K562 (cell line): Measurements from ENCODE around the gene ADSS2. TPM values are rescaled to one million over a fixed set of nuclear protein-coding genes. Genes with fewer than 3 reads are reported as not detected.

Experiments
- ARNT ChIP-seq, 2 experiments: fragments of 450-650 bp; IDR thresholded peaks; 2 replicates each; pipeline ENCODE4 v1.6.1; 2016; ENCODE audit warnings: mild to moderate bottlenecking in 1 of 2
- ATF4 ChIP-seq: fragments of 450-650 bp; formaldehyde crosslinking; IDR thresholded peaks from 2 replicates; pipeline ENCODE4 v1.4.0; 2022; ENCODE audit warnings: mild to moderate bottlenecking, moderate library complexity
- FIP1L1 ChIP-seq: fragments of 200-400 bp; formaldehyde crosslinking; IDR thresholded peaks from 2 replicates; pipeline ENCODE4 v1.6.1; 2018; ENCODE audit warnings: mild to moderate bottlenecking, low read depth, low read length; ENCODE audit not compliant: poor library complexity, severe bottlenecking
- FOXK2 ChIP-seq, 2 experiments: fragments of 450-650 bp; IDR thresholded peaks in 1 of 2; conservative IDR thresholded peaks in 1 of 2; 2 replicates each; pipeline ENCODE4 v1.6.1; 2016; ENCODE audit warnings: low read depth in 2 of 2, mild to moderate bottlenecking in 1 of 2
- GTF2F1 ChIP-seq: IDR thresholded peaks from 2 replicates; pipeline ENCODE4 v1.6.1; 2011; ENCODE audit warnings: low read depth, low read length, improper control_type of control experiment
- KHSRP ChIP-seq: fragments of 450-650 bp; IDR thresholded peaks from 2 replicates; pipeline ENCODE4 v1.6.1; 2017
- LEF1 ChIP-seq: fragments of 450-650 bp; IDR thresholded peaks from 2 replicates; pipeline ENCODE4 v1.6.1; 2016; ENCODE audit warnings: mild to moderate bottlenecking
- MAZ ChIP-seq, 2 experiments: fragments of 450-650 bp in 1 of 2; sonication (generic) in 1 of 2; formaldehyde crosslinking; IDR thresholded peaks in 1 of 2; conservative IDR thresholded peaks in 1 of 2; 2 replicates each; pipeline versions ENCODE4 v1.4.0 to v1.5.0; 2020; ENCODE audit warnings: mild to moderate bottlenecking in 1 of 2, missing genetic modification reagents in 1 of 2
- MTA2 ChIP-seq: fragments of 450-650 bp; IDR thresholded peaks from 2 replicates; pipeline ENCODE4 v1.6.1; 2016; ENCODE audit warnings: low read depth
- MYNN ChIP-seq, 2 experiments: sonication (generic); formaldehyde crosslinking in 1 of 2; IDR thresholded peaks; 2 replicates each; pipeline versions ENCODE4 v1.5.0 to v1.6.1; 2016 to 2020; ENCODE audit warnings: antibody characterized with exemption in 1 of 2, missing genetic modification reagents in 1 of 2
- NFRKB ChIP-seq: fragments of 450-650 bp; IDR thresholded peaks from 2 replicates; pipeline ENCODE4 v1.6.1; 2016; ENCODE audit warnings: low read depth
- POLR2A ChIP-seq: fragments of 450-650 bp; conservative IDR thresholded peaks from 2 replicates; pipeline ENCODE4 v1.6.1; 2016
- POLR2H ChIP-seq: IDR thresholded peaks from 2 replicates; pipeline ENCODE4 v1.6.1; 2016; ENCODE audit warnings: missing genetic modification characterization, low read depth, mild to moderate bottlenecking, control low read depth, missing compliant biosample characterization, moderate library complexity
- PYGO2 ChIP-seq: fragments of 450-650 bp; IDR thresholded peaks from 2 replicates; pipeline ENCODE4 v1.6.1; 2016; ENCODE audit warnings: mild to moderate bottlenecking, missing genetic modification characterization, moderate library complexity, missing compliant biosample characterization
- SAFB ChIP-seq: fragments of 200-400 bp; formaldehyde crosslinking; IDR thresholded peaks from 2 replicates; pipeline ENCODE4 v1.6.1; 2017; ENCODE audit warnings: low read depth, low read length, borderline replicate concordance
- SMAD4 ChIP-seq: fragments of 250-450 bp; sonication (Bioruptor Pico); conservative IDR thresholded peaks from 2 replicates; pipeline ENCODE4 v1.8.0; 2021; ENCODE audit warnings: inconsistent platforms, mild to moderate bottlenecking, moderate library complexity
- TGIF2 ChIP-seq: sonication (generic); formaldehyde crosslinking; IDR thresholded peaks from 2 replicates; pipeline ENCODE4 v1.8.1; 2022; ENCODE audit warnings: mild to moderate bottlenecking, missing genetic modification reagents, moderate library complexity
- YY1 ChIP-seq, 3 experiments: IDR thresholded peaks; 2 replicates each; pipeline ENCODE4 v1.6.1; 2011; ENCODE audit warnings: low read length in 2 of 3, mild to moderate bottlenecking in 2 of 3, moderate library complexity in 2 of 3, borderline replicate concordance in 1 of 3, control low read depth in 1 of 3, low read depth in 1 of 3; ENCODE audit not compliant: insufficient read depth in 3 of 3, insufficient replicate concordance in 2 of 3, control insufficient read depth in 1 of 3, insufficient read length in 1 of 3; ENCODE audit errors: extremely low read depth in 1 of 3
- ZNF134 ChIP-seq: fragments of 250-450 bp; sonication (Bioruptor Pico); conservative IDR thresholded peaks from 2 replicates; pipeline ENCODE4 v1.4.0; 2020
- ZNF384 ChIP-seq: IDR thresholded peaks from 2 replicates; pipeline ENCODE4 v1.6.1; 2012; ENCODE audit warnings: low read depth, low read length, improper control_type of control experiment
- ZNF639 ChIP-seq, 2 experiments: fragments of 200-800 bp in 1 of 2; sonication (Bioruptor generic) in 1 of 2; sonication (generic) in 1 of 2; formaldehyde crosslinking in 1 of 2; IDR thresholded peaks in 1 of 2; conservative IDR thresholded peaks in 1 of 2; 2 replicates each; pipeline versions ENCODE4 v1.5.0 to v1.6.1; 2016 to 2020; ENCODE audit warnings: missing compliant biosample characterization in 1 of 2, missing genetic modification characterization in 1 of 2, missing genetic modification reagents in 1 of 2
- polyA plus RNA-seq, 8 experiments: library from polyadenylated mRNA; depleted of rRNA in 4 of 8; stranded (reverse) in 5 of 8; unstranded in 3 of 8; fragments of >200 nt; fragmentation: Nextera tagmentation in 2 of 8; fragmentation: Illumina TruSeq in 1 of 8; extraction: Ambion mirVana in 2 of 8; extraction: Trizol in 1 of 8; gene quantifications; 2 replicates each; pipeline versions ENCODE4 v1.2.1 to v1.2.3, GENCODE V29; 2011 to 2014; ENCODE audit warnings: inconsistent platforms in 1 of 8, missing spikeins in 1 of 8
- total RNA-seq, 7 experiments: library from RNA; depleted of rRNA in 6 of 7; stranded (reverse); fragments of >200 nt in 6 of 7; fragmentation: Illumina TruSeq in 2 of 7; extraction: Trizol in 2 of 7; gene quantifications; 2 replicates each; pipeline versions ENCODE4 v1.2.1 to v1.2.3, GENCODE V29; 2011 to 2021; ENCODE audit warnings: low replicate concordance in 1 of 7

The ADSS2 gene
- total and polyA plus RNA-seq, 9 of the 15 experiments (the other 6 are each of a cell fraction or from before 2014, with no cell fraction given), result 8.8 to 63.8 (median 59.4) TPM

- peak; percentile 10 for TF ChIP-seq FIP1L1
- no peak for TF ChIP-seq TGIF2 (CRISPR knock-in tag)
- 0 out of 2 replicates have a peak, but pooled peaks have one; percentile 11 for TF ChIP-seq PYGO2 (tag)
- no peak for TF ChIP-seq POLR2H (tag)
- peak; percentile 77 to 99 for TF ChIP-seq ARNT (IDR thresholded peaks at IDR 0.05)
- no peak for TF ChIP-seq POLR2A
- TF ChIP-seq KHSRP, result no peak
- peak; percentile 72 for TF ChIP-seq FOXK2 (conservative IDR thresholded peaks at IDR 0.05 in 1 of 2, IDR thresholded peaks at IDR 0.05 in 1 of 2; ENCODE audit: low read depth in 2 of 2)
- TF ChIP-seq LEF1, result 0 out of 2 replicates have a peak, but pooled peaks have one; percentile 26
- TF ChIP-seq YY1 (IDR thresholded peaks at IDR 0.05; ENCODE audit: borderline replicate concordance in 1 of 3, control insufficient read depth in 1 of 3, extremely low read depth in 1 of 3, insufficient read depth in 3 of 3, insufficient read length in 1 of 3, insufficient replicate concordance in 2 of 3, low read depth in 1 of 3, low read length in 2 of 3), result peak in 2 of 3 experiments; percentile 77 to 82
- TF ChIP-seq ATF4 (CRISPR knock-in tag), result peak; percentile 27; the same call in 1 of the 2 replicates
- TF ChIP-seq ZNF639 (CRISPR knock-in tag; conservative IDR thresholded peaks at IDR 0.05 in 1 of 2, IDR thresholded peaks at IDR 0.05 in 1 of 2), result peak in 1 of 2 experiments; percentile 97; a peak in 2 of 4 replicates
- no peak for TF ChIP-seq MTA2
- TF ChIP-seq ZNF384, result 0 out of 2 replicates have a peak, but pooled peaks have one; percentile 20
- no peak for TF ChIP-seq SAFB
- TF ChIP-seq GTF2F1, result peak; percentile 74; the same call in 1 of the 2 replicates
- TF ChIP-seq ZNF134 (CRISPR knock-in tag), result no peak
- 0 out of 2 replicates have a peak, but pooled peaks have one; percentile 48 for TF ChIP-seq NFRKB
- peak; percentile 27; the same call in 1 of the 2 replicates for TF ChIP-seq MYNN (IDR thresholded peaks at IDR 0.05)
- TF ChIP-seq MYNN (CRISPR knock-in tag; IDR thresholded peaks at IDR 0.05), result no peak
- TF ChIP-seq MAZ (CRISPR knock-in tag; conservative IDR thresholded peaks at IDR 0.05 in 1 of 2, IDR thresholded peaks at IDR 0.05 in 1 of 2), result peak; percentile 17 to 86
- TF ChIP-seq SMAD4 (CRISPR knock-in tag), result peak; percentile 50
Measured at GRCh38 chr1:244451951-244452795, 464 bp upstream of the ADSS2 start (continued).
